Right lobe of liver (tissue), 6 donors: Measurements from ENCODE around the gene CDH12. TPM values are rescaled to one million over a fixed set of nuclear protein-coding genes. Genes with fewer than 3 reads are reported as not detected.
"Not testable (repeated sequence)": the region's sequence is repeated elsewhere in the genome, so short reads cannot be mapped to it uniquely, and the experiment has no call there.

Experiments
- ATAC-seq, 4 donors: fragments of 200-7000 bp; cut with Tn5 transposase; one replicate each; pipeline ENCODE4 v1.9.1; 2020; ENCODE audit warnings: mild to moderate bottlenecking in 4 of 4, moderate library complexity in 4 of 4
- DNase-seq, 3 donors: peaks; one replicate each; pipeline ENCODE4 v3.0.0-alpha.2; 2020
- H3K27ac ChIP-seq, 3 donors: fragments of 200-600 bp; one replicate each; pipeline ENCODE4 v1.8.0; 2022
- H3K27me3 ChIP-seq, 2 donors: fragments of 200-600 bp; one replicate each; pipeline ENCODE4 v1.8.0; 2022
- H3K36me3 ChIP-seq, 4 donors: fragments of 200-600 bp; sonication (generic) in 1 of 4; one replicate each; pipeline versions ENCODE4 v1.5.1 to v1.8.0; 2017 to 2022; ENCODE audit warnings: control low read depth in 1 of 4
- H3K4me1 ChIP-seq, 4 donors: fragments of 200-600 bp; sonication (generic) in 1 of 4; one replicate each; pipeline versions ENCODE4 v1.5.1 to v1.8.0; 2017 to 2022; ENCODE audit warnings: control low read depth in 1 of 4
- H3K4me3 ChIP-seq, 3 donors: fragments of 200-600 bp; one replicate each; pipeline ENCODE4 v1.8.0; 2022
- H3K9me3 ChIP-seq, 4 donors: fragments of 200-600 bp; sonication (generic) in 1 of 4; one replicate each; pipeline versions ENCODE4 v1.5.1 to v1.8.0; 2017 to 2022; ENCODE audit warnings: control low read depth in 1 of 4
- POLR2A ChIP-seq: fragments of 450-650 bp; IDR thresholded peaks from one replicate; pipeline ENCODE4 v1.6.1; 2017; ENCODE audit warnings: antibody characterized with exemption, mild to moderate bottlenecking
- WGBS: methylation state at CpG from one replicate; pipeline ENCODE4 v1.1.6; 2018; ENCODE audit warnings: low coverage, low lambda C conversion rate; ENCODE audit not compliant: insufficient coverage; ENCODE audit errors: missing lambda C conversion rate; 5-methylcytosine and 5-hydroxymethylcytosine counted together
- intact Hi-C, 2 donors: fragments of 100-400 bp; cut with DNase I; formaldehyde crosslinking; loops; one replicate each; pipeline versions ENCODE4 v1.11.2 to v1.14.1; 2022
- total RNA-seq, 6 experiments: library from RNA; depleted of rRNA in 2 of 6; stranded (reverse); fragments of >200 nt in 2 of 6; fragmentation: NEBNext Ultra II Directional in 3 of 6; extraction: Animal tissue kit (Norgen Biotek cat#: 25700) in 3 of 6; gene quantifications; one replicate each; pipeline versions ENCODE4 v1.1.0 to v1.2.4, GENCODE V29; 2016 to 2023
- TF ChIP-seq, protein P1 (sequence below), 4 donors: fragments of 200-600 bp in 3 of 4; fragments of 450-650 bp in 1 of 4; IDR thresholded peaks; one replicate each; pipeline versions ENCODE4 v1.5.1 to v1.8.0; 2016 to 2022; ENCODE audit warnings: antibody characterized with exemption in 4 of 4, mild to moderate bottlenecking in 2 of 4
- donor health status: DM: no; HTN: yes; CAD: no.
- donor health status: DM: no; HTN: no; CAD: no.
- donor health status: DM: no; HTN: no; CAD: no.
- donor health status: DM: no; HTN: yes; CAD: no.
- donor health status: DM: no; HTN: yes; CAD: no.

Gene CDH12
- total RNA-seq, 6 experiments from 2014 or later: 0.42 to 1.0 (median 0.77) TPM; not detected in 3

DNA sequence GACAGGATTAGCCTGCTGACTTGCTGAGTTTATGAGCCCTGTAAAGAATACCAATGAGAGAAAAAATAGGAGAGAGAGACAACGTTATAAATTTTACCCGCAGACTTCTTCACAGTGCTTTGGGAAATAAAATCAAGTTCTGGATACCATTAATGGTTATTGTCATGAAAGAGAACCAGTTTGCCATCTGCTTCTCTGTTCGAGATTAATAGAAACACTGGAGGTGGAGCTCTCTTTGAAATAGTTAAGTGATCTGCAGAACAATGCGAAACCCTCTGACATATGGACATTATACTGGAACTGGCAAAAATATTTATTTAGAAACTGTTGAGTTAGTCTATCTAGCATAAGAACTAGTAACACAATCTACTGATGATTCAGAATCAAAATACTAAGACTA is 500.7 kb downstream of the CDH12 start:
- Histone ChIP-seq H3K9me3 (no peaks in the 10 kb centered on the region), H3K4me3 (no peak overlapping the region), H3K27ac (no peak overlapping the region), H3K36me3 (no peaks in the 10 kb centered on the region), H3K27me3 (no peaks in the 10 kb centered on the region), H3K4me1 (no peaks in the 10 kb centered on the region)
- 69% methylated on average over 4 of the region's 4 CpGs for WGBS
- ATAC-seq: no peak
- intact Hi-C loops: no loop called here
- no peak for DNase-seq
- TF ChIP-seq, protein P1, sequence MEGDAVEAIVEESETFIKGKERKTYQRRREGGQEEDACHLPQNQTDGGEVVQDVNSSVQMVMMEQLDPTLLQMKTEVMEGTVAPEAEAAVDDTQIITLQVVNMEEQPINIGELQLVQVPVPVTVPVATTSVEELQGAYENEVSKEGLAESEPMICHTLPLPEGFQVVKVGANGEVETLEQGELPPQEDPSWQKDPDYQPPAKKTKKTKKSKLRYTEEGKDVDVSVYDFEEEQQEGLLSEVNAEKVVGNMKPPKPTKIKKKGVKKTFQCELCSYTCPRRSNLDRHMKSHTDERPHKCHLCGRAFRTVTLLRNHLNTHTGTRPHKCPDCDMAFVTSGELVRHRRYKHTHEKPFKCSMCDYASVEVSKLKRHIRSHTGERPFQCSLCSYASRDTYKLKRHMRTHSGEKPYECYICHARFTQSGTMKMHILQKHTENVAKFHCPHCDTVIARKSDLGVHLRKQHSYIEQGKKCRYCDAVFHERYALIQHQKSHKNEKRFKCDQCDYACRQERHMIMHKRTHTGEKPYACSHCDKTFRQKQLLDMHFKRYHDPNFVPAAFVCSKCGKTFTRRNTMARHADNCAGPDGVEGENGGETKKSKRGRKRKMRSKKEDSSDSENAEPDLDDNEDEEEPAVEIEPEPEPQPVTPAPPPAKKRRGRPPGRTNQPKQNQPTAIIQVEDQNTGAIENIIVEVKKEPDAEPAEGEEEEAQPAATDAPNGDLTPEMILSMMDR (IDR thresholded peaks at IDR 0.05): no peak
- TF ChIP-seq POLR2A: no peak

DNA sequence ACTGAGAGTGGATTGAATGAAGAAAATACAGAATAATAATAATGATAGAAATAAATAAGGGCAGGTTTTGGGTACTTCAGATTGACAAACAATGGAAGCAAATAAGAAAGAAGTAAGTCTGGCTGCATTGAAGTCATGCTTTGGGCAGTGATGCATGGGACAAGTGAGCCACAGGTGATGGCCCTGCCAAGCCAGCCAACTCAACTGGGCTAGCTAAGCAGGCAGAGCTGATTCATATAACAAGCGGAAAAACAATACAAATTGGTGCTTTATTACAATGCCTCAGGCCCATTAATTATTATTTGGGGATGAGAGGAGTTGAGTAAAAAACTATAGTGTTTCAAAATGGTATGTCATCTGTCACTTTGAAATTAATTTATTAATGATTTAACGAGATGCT is 502.0 kb downstream of the CDH12 start:
- H3K4me1 ChIP-seq: no peaks in the 10 kb centered on the region
- WGBS: 47% methylated on average over 2 of the region's 2 CpGs
- H3K27me3 ChIP-seq: no peaks in the 10 kb centered on the region
- H3K36me3 ChIP-seq: no peaks in the 10 kb centered on the region
- no peak overlapping the region for H3K27ac ChIP-seq
- no peaks in the 10 kb centered on the region for H3K9me3 ChIP-seq
- ATAC-seq (no peak), DNase-seq (no peak)
- H3K4me3 ChIP-seq: no peak overlapping the region
- intact Hi-C loops: no loop called here
- no peak for TF ChIP-seq POLR2A
- TF ChIP-seq, protein P1 (IDR thresholded peaks at IDR 0.05): no peak

DNA sequence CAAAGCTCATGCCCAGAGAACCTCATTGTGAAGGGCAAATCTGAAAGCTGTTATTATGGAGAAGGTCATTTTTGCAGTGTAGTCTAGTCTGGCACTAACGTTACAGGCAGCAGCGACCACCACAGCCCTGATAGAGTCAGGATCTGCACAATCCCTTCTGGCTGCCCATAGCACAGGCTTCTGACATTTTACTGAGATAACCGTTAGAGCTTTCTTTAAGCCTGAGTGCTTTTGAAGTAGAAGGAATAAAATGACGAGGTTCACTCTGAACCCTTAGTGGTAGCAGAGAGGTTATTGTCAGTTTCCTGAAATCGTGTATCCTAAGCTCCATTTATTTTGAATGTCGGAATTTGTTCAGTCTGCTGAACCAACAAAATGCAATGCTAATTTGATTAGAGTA is 505.1 kb downstream of the CDH12 start:
- 47% methylated on average over 6 of the region's 6 CpGs for WGBS
- ATAC-seq (no peak), DNase-seq (no peak)
- no peaks in the 10 kb centered on the region for H3K36me3 ChIP-seq
- H3K27ac ChIP-seq: no peak overlapping the region
- H3K9me3 ChIP-seq: no peaks in the 10 kb centered on the region
- no peaks in the 10 kb centered on the region for H3K4me1 ChIP-seq
- H3K27me3 ChIP-seq: no peaks in the 10 kb centered on the region
- intact Hi-C loops: no loop called here
- TF ChIP-seq POLR2A: no peak
- TF ChIP-seq, protein P1 (IDR thresholded peaks at IDR 0.05): no peak
- no peak overlapping the region for H3K4me3 ChIP-seq

DNA sequence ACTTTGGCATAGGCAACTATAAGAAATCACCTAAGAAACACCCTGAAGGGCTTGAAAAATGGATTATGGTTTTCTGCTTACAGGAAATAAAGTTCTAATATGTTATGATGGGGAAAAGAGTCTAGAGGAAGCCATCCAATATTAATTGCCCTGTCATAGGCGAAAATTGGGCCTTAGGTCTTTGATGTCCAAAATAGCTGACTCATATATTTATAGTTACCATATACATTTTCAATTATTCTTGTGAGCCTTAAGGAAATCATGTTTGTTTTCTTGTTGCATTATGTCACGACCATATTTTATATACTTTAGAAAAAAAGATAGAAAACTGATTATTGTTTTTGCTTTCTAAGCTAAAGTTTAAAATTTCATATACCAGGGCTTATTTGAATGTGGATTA is 509.1 kb downstream of the CDH12 start:
- Histone ChIP-seq H3K27ac (no peak overlapping the region), H3K27me3 (no peaks in the 10 kb centered on the region), H3K4me1 (no peaks in the 10 kb centered on the region), H3K9me3 (no peaks in the 10 kb centered on the region), H3K4me3 (no peak overlapping the region), H3K36me3 (no peaks in the 10 kb centered on the region)
- ATAC-seq: no peak
- intact Hi-C loops: no loop called here
- DNase-seq: no peak
- TF ChIP-seq, protein P1 (IDR thresholded peaks at IDR 0.05): no peak
- no peak for TF ChIP-seq POLR2A
- WGBS: 15% methylated on average over 2 of the region's 2 CpGs

DNA sequence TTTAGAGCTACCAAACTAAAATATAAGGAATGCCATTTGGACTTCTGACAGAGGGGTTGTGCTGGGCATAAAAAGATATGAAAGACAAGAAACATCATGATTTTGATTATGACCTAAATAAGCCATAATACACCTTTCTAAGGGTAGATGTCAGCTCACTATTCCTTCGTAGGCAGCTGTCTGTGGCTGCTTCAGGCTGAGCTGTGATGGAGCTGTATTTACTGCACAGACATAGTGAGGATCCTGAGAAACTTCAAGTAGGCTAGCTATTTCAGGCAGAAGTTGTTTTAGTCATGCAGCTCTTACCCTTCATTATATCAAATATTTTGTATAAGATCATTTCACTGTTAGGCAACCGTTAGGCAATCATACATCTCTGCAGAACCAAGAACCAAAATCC is 511.7 kb downstream of the CDH12 start:
- no peaks in the 10 kb centered on the region for H3K36me3 ChIP-seq
- H3K4me1 ChIP-seq: no peaks in the 10 kb centered on the region
- no peaks in the 10 kb centered on the region for H3K27me3 ChIP-seq
- ATAC-seq: no peak
- H3K27ac ChIP-seq: no peak overlapping the region
- 29% methylated on average over 2 of the region's 2 CpGs for WGBS
- TF ChIP-seq POLR2A: no peak
- no peaks in the 10 kb centered on the region for H3K9me3 ChIP-seq
- intact Hi-C loops: no loop called here
- DNase-seq: no peak
- H3K4me3 ChIP-seq: no peak overlapping the region

DNA sequence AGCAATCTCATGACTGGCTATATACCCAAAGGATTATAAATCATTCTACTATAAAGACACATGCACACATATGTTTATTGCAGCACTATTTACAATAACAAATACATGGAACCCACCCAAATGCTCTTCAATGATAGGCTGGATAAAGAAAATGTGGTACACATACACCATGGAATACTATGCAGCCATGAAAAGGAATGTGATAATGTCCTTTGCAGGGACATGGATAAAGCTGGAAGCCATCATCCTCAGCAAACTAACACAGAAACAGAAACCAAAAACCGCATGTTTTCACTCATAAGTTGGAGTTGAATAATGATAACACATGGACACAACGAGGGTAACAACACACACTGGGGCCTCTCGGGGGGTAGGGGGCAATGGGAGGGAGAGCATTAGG is 520.2 kb downstream of the CDH12 start:
- intact Hi-C loops, H3K27me3 ChIP-seq, ATAC-seq, H3K9me3 ChIP-seq, H3K27ac ChIP-seq, DNase-seq, H3K4me1 ChIP-seq, H3K36me3 ChIP-seq, H3K4me3 ChIP-seq: not testable (repeated sequence)
- 58% methylated on average over 3 of the region's 3 CpGs for WGBS
